C4-2B (cell line): ENCODE data around the gene TPR.
A peak's percentile ranks its signal among the peaks of the same experiment; 100 is the strongest.

ENCODE experiments used
- H3K27ac ChIP-seq: fragments of 450-650 bp; 2 replicates; pipeline ENCODE4 v1.5.1; 2017
- CTCF ChIP-seq: fragments of 450-650 bp; conservative IDR thresholded peaks from 2 replicates; pipeline ENCODE4 v1.5.1; 2017; ENCODE audit warnings: mild to moderate bottlenecking
- ZFX ChIP-seq: fragments of 450-650 bp; IDR thresholded peaks from 2 replicates; pipeline ENCODE4 v1.6.1; 2017

Gene TPR

GRCh38 chr1:186375152-186375928 is at the start of gene TPR, which contains the start of gene ODR4:
TSS of gene TPR (minus strand) at chr1:186375253. CDS start at chr1:186375028, 225 bp downstream.
TSS of gene ODR4 (plus strand) at chr1:186375838. CDS start at chr1:186379786, 3,948 bp downstream.
- TF ChIP-seq CTCF (peak; percentile 99), ZFX (no peak)
- peak within 1 kb of the TSS; percentile 94 for H3K27ac ChIP-seq

- no peak for TF ChIP-seq CTCF
- no peak for TF ChIP-seq ZFX
- no peak overlapping the region for H3K27ac ChIP-seq
These were observed 49.5 kb upstream of the TPR start for GRCh38 chr1:186424539-186424938.

GRCh38 chr1:186421446-186421845 is 46.4 kb upstream of the TPR start:
- no peak for TF ChIP-seq ZFX
- TF ChIP-seq CTCF: no peak

GRCh38 chr1:186420923-186421322 is 45.9 kb upstream of the TPR start:
- no peak for TF ChIP-seq ZFX
- TF ChIP-seq CTCF: no peak
- no peak overlapping the region for H3K27ac ChIP-seq

More at GRCh38 chr1:186421446-186421845, 46.4 kb upstream of the TPR start:
- no peak overlapping the region for H3K27ac ChIP-seq

GRCh38 chr1:186420311-186420710 is 45.3 kb upstream of the TPR start:
- no peak overlapping the region for H3K27ac ChIP-seq
- TF ChIP-seq CTCF (no peak), ZFX (no peak)

GRCh38 chr1:186418503-186418902 is 43.5 kb upstream of the TPR start:
- no peak overlapping the region for H3K27ac ChIP-seq
- TF ChIP-seq ZFX (no peak), CTCF (no peak)

GRCh38 chr1:186413319-186413718 is 38.3 kb upstream of the TPR start:
- no peak for TF ChIP-seq CTCF
- no peak for TF ChIP-seq ZFX
- no peak overlapping the region for H3K27ac ChIP-seq
